GM12874 (cell line): ENCODE measurements around the gene OGA.

Source experiments
- CTCF ChIP-seq: IDR thresholded peaks from 2 replicates; pipeline ENCODE4 v1.5.1; 2011; ENCODE audit warnings: low read depth, mild to moderate bottlenecking, control low read depth, low read length, moderate library complexity; ENCODE audit not compliant: insufficient read depth

The OGA gene

GRCh38 chr10:101833466-101833865 is 15.2 kb upstream of the OGA start:
- TF ChIP-seq CTCF = no peak

GRCh38 chr10:101832325-101832771 is 14.1 kb upstream of the OGA start:
- no peak for TF ChIP-seq CTCF

GRCh38 chr10:101831169-101831811 is 13.0 kb upstream of the OGA start:
- TF ChIP-seq CTCF = no peak

- TF ChIP-seq CTCF = no peak
Observed at GRCh38 chr10:101830322-101831168, 12.3 kb upstream of the OGA start.

- TF ChIP-seq CTCF = no peak
Observed at GRCh38 chr10:101829561-101830315, 11.5 kb upstream of the OGA start.

- no peak for TF ChIP-seq CTCF
Observed at GRCh38 chr10:101828766-101829551, 10.7 kb upstream of the OGA start.
